AG09319 (cell line): ENCODE data around the gene PLPPR3.

Experiments
- DNase-seq: peaks from one replicate; pipeline ENCODE4 v3.0.0-alpha.2; 2010; ENCODE audit warnings: low read depth; ENCODE audit errors: extremely low read depth
- CTCF ChIP-seq: IDR thresholded peaks from 2 replicates; pipeline ENCODE4 v1.5.1; 2011; ENCODE audit warnings: low read depth, mild to moderate bottlenecking, inconsistent platforms, low read length, moderate library complexity

Gene PLPPR3

GRCh38 chr19:806815-807421 lies 14.8 kb downstream of the PLPPR3 start:
- DNase-seq = no peak
- no peak for TF ChIP-seq CTCF

GRCh38 chr19:805600-806550 lies 15.9 kb downstream of the PLPPR3 start:
- DNase-seq = no peak
- no peak for TF ChIP-seq CTCF

- no peak for DNase-seq
- no peak for TF ChIP-seq CTCF
Observed at GRCh38 chr19:805166-805551, 16.6 kb downstream of the PLPPR3 start.

- TF ChIP-seq CTCF = no peak
- no peak for DNase-seq
Observed at GRCh38 chr19:804419-805165, 17.2 kb downstream of the PLPPR3 start.

GRCh38 chr19:803686-804418 lies 17.9 kb downstream of the PLPPR3 start:
- no peak for DNase-seq
- no peak for TF ChIP-seq CTCF

GRCh38 chr19:803099-803561 lies 18.6 kb downstream of the PLPPR3 start:
- TF ChIP-seq CTCF = no peak
- DNase-seq = no peak
